ENCODE measurements around the gene MVB12B. TPM values are rescaled to one million over a fixed set of nuclear protein-coding genes. Genes with fewer than 3 reads are reported as not detected.

Gene MVB12B
- total and polyA plus RNA-seq, 8 donors = 19.9 to 25.3 (median 22.8) TPM

GRCh38 chr9:126395439-126396212 lies 69.0 kb downstream of the MVB12B start:
- Histone ChIP-seq H3K9me3 (no peaks in the 10 kb centered on the region), H3K4me3 (no peak overlapping the region), H3K36me3 (peaks cover 0 to 45% of the 10 kb centered on the region in 2 donors), H3K4me1 (peaks cover 6 to 57% of the 10 kb centered on the region in 2 donors), H3K27ac (no peak overlapping the region), H3K27me3 (no peaks in the 10 kb centered on the region)
- TF ChIP-seq CTCF (IDR thresholded peaks at IDR 0.05) = no peak
- DNase-seq (no peak), ATAC-seq (no peak)
- intact Hi-C loops (cut with DNase I) = no loop called here

GRCh38 chr9:126397056-126397455 lies 70.4 kb downstream of the MVB12B start:
- ATAC-seq (no peak), DNase-seq (no peak)
- no peak for TF ChIP-seq CTCF (IDR thresholded peaks at IDR 0.05)
- peaks cover 0 to 43% of the 10 kb centered on the region in 2 donors for H3K36me3 ChIP-seq
- H3K27ac ChIP-seq = no peak overlapping the region
- intact Hi-C loops (cut with DNase I) = no loop called here
- no peaks in the 10 kb centered on the region for H3K27me3 ChIP-seq
- H3K4me3 ChIP-seq = no peak overlapping the region
- H3K9me3 ChIP-seq = no peaks in the 10 kb centered on the region
- peaks cover 6 to 48% of the 10 kb centered on the region in 2 donors for H3K4me1 ChIP-seq

- TF ChIP-seq CTCF (IDR thresholded peaks at IDR 0.05) = peak; percentile 92 to 96
- Histone ChIP-seq H3K27ac (no peak overlapping the region), H3K9me3 (no peaks in the 10 kb centered on the region), H3K4me1 (peaks cover 0 to 34% of the 10 kb centered on the region in 2 donors), H3K4me3 (no peak overlapping the region), H3K36me3 (peaks cover 0 to 29% of the 10 kb centered on the region in 2 donors), H3K27me3 (no peaks in the 10 kb centered on the region)
- intact Hi-C loops (cut with DNase I) = no loop called here
- peak; percentile 95 for ATAC-seq
- DNase-seq = peak; percentile 54 to 98 (median 78)
These were observed 71.9 kb downstream of the MVB12B start for GRCh38 chr9:126398403-126399058.

GRCh38 chr9:126399251-126399650 lies 72.6 kb downstream of the MVB12B start:
- Histone ChIP-seq H3K27ac (no peak overlapping the region), H3K36me3 (peaks cover 0 to 25% of the 10 kb centered on the region in 2 donors), H3K4me1 (peaks cover 0 to 29% of the 10 kb centered on the region in 2 donors), H3K27me3 (no peaks in the 10 kb centered on the region), H3K9me3 (no peaks in the 10 kb centered on the region), H3K4me3 (no peak overlapping the region)
- DNase-seq (no peak), ATAC-seq (peak; percentile 4)
- no peak for TF ChIP-seq CTCF (IDR thresholded peaks at IDR 0.05)
- intact Hi-C loops (cut with DNase I) = no loop called here

GRCh38 chr9:126399789-126400188 lies 73.2 kb downstream of the MVB12B start:
- TF ChIP-seq CTCF (IDR thresholded peaks at IDR 0.05) = no peak
- H3K27ac ChIP-seq = no peak overlapping the region
- H3K4me1 ChIP-seq = peaks cover 0 to 23% of the 10 kb centered on the region in 2 donors
- ATAC-seq = no peak
- H3K4me3 ChIP-seq = no peak overlapping the region
- H3K27me3 ChIP-seq = no peaks in the 10 kb centered on the region
- no peak for DNase-seq
- H3K36me3 ChIP-seq = peaks cover 0 to 25% of the 10 kb centered on the region in 2 donors
- no peaks in the 10 kb centered on the region for H3K9me3 ChIP-seq
- intact Hi-C loops (cut with DNase I) = loop anchor here in 1 of 2 donors (5.0 kb wide), 1 partner anchor 82 kb away; no protein-coding TSS in a partner anchor

Data from left lung (tissue), 10 donors.